NCI-H2227 treated with DMSO at 0.1 percent for 48 hours (cell line): ENCODE measurements around the gene OR51B4.
"Not testable (repeated sequence)": the region's sequence is repeated elsewhere in the genome, so short reads cannot be mapped to it uniquely, and the experiment has no call there.

Source experiments
- DNase-seq: peaks from one replicate; lab custom pipeline; 2025; lab: John Stamatoyannopoulos, UW

The OR51B4 gene, protein sequence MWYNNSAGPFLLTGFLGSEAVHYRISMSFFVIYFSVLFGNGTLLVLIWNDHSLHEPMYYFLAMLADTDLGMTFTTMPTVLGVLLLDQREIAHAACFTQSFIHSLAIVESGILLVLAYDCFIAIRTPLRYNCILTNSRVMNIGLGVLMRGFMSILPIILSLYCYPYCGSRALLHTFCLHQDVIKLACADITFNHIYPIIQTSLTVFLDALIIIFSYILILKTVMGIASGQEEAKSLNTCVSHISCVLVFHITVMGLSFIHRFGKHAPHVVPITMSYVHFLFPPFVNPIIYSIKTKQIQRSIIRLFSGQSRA

DNA sequence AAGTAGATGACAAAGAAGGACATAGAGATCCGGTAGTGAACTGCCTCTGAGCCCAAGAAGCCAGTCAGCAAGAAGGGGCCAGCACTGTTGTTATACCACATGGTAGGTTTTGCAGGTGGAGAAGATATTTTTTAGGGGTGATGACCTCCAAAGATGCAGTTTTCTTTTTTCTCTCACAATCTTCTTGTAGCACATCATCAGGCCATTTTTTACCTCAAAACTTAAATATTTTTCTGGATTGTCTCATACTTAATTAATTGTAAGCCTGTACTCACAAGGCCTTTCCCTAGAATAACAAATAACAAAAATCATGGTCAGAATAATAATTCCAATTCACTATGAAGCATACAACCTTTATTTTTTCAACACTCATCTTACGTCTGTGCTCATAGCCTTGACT, at the start of gene OR51B4:
Gene OR51B4, minus strand, starts transcription at position 101 of the 400 bp plus-strand sequence. Its CDS starts 0 bp downstream, at position 101.
- no peak for DNase-seq

DNA sequence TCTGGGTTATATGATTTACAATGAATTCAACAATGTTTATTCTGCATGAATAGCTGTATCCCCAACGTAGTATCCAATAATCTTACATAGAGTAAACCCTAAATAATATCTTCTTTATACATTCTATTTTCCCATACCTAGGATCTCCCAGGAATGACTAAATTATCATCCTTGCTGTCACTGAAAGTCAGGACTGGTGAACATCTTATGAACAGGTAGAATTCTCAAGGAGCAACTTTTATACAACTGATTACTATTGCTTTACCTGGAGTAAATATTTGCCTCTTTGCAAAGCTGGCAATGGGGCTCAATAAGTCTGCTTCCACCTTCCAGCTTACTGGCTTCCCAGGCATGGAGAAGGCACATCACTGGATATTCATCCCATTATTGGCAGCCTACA, 49.5 kb upstream of the OR51B4 start, which contains the start of gene OR51B6:
Gene OR51B6, plus strand, starts transcription at position 301 of the 400 bp plus-strand sequence. Its CDS starts 0 bp downstream, at position 301.
- no peak for DNase-seq

DNA sequence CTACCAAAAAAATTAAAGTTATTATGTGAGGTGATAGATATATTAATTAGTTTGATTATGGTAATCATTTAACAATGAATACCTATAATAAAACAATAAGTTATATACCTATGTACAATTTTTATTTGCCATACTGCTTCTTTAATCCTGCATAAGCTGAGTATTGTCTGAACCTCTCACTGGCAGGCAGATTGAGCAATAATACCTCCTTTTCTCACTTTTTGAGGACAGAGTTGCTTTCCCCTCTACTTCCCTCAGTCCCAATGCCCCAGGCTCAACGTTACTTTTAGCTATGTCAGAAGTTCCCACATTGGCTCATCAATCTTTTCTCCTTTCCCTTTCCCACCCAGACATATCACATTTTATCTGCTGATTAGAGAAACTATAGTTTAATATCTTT, 47.8 kb upstream of the OR51B4 start:
- no peak for DNase-seq

DNA sequence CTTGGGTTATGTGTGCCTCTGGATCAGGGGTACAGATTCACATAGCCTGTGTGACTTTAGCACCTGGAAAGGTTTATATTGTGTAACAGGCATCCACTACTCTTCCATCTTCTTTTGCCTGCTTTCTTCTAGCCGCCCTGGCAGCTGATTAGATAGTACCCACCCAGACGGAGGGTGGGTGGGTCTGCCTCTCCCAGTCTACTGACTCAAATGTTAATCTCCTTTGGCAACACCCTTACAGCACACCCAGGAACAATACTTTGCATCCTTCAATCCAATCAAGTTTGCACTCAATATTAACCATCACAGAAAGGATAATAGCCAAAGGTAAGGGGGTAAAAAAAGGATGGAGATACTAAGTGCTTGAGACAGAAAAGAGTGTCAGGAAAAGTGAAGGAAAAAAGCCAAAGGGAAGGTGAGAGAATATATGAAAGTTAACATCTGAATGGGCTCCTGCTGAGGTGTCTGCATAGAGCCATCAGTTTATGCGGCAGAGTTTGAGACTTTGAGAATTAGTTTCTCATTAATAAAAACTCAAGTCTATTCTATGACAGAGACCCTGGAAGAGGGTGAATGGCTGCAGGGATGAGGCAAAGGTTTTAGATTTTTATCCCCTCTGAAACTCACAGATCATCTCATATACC, 46.9 kb upstream of the OR51B4 start:
- DNase-seq = no peak

DNA sequence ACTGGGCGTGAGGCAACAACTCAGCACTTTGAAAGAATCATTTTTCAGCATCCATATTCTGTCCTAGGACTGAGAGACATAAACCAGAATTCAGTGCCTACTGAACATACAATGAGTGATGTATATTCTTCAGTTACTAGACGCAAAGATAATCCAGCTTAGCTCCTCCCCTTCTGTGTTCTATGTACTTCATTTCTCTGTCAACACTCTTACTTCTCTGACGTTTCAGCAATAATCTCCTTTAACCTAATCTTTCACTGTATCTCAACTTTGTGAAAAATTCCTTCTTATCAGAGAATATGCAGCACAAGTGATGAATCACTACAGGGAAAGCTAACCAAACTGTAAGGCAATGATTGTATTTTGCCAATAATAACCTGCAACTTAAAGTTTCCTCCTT, 44.1 kb upstream of the OR51B4 start:
- no peak for DNase-seq

DNA sequence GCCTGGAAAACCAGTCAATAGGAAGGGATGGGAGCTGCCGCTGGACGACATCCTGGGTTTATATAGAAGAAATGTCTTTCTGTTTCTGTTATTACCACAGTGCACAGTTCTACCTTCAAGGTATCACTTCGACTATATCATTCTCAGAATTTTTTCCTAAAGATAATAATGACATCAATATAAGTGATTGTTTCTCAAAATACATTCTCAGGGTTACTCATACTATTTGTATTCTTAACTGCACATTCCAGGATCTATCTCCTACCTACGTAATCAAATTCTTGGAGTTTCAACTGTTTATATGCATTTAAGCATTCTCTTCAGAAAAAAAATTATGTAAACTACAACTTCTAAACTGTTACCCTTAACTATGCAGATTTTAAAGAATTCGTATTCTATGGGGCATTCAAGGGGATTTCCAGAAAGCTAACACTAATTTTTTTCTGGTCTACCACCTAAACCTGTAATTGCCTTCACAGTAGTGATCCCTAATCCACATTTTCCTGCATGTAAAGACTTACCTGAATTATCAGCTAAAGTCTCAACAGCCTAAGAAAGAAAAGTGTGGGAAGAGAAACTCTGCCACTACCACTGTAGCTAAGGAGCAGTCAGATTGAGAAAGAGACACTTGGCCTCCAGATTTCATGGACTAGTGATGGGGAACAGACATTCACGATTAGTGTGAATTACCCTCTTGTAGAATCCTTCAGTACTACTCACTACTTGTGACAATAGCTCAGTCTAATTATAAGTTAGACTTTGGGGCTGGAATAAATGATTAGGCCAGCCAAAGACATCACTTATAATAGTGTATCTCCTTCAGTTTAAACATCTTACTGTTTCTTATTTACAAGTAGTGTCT, 42.0 kb upstream of the OR51B4 start, which contains the start of gene OR51B5:
Gene OR51B5, minus strand, starts transcription at position 51 of the 862 bp plus-strand sequence. Its CDS starts 0 bp downstream, at position 51.
- DNase-seq = no peak

DNA sequence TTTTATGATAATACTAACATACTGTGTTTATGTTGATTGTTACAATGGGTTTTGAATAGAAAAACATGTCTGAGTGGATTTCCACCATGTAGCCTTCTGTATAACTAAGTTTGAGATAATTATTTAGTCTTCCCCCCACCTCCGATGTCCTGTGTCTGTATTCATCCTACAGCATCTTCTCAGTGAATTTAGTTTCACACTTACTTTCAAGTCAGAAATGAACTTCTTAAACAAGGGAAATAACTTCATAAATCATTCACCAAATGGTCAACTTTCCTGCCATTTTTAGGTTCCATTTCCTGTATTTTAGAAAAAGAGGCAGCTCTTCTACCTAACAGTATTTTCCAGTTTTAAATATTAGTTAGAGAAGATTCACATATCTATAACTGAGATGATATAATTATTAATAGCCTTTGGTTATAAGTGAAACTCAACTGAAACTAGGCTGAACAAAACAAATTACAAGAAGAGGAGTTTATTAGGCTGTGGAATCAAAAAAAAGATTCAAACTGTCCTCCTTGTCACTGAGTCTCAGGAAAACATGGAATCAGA, 38.1 kb upstream of the OR51B4 start:
- no peak for DNase-seq

DNA sequence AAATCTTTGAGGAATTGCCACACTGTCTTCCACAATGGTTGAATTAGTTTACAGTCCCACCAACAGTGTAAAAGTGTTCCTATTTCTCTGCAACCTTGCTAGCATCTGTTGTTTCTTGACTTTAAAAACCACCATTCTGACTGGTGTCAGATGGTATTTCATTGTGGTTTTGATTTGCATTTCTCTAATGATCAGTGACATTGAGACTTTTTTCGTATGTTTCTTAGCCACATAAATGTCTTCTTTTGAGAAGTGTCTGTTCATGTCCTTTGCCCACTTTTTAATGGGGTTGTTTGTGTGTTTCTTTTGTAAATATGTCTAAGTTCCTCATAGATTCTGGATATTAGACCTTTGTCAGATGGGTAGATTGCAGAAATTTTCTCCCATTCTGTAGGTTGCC, 35.5 kb upstream of the OR51B4 start:
- DNase-seq = not testable (repeated sequence)

DNA sequence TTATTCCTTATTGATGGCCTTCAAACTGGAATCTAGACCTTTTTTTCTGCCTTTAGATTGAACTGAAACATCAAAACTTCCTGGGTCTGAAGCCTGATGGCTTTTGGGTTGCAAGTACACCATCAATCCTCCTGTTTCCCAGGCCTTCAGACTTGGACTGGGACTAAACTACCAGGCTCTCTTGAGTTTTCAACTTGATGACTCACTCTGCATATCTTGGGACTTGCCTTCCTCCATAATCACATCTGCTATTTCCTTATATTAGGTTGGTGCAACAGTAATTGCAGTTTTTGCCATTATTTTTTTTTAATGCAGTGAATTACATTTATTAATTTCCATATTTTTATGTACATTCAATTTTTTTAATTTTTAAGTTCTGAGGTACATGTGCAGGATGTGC, 34.6 kb upstream of the OR51B4 start:
- no peak for DNase-seq

DNA sequence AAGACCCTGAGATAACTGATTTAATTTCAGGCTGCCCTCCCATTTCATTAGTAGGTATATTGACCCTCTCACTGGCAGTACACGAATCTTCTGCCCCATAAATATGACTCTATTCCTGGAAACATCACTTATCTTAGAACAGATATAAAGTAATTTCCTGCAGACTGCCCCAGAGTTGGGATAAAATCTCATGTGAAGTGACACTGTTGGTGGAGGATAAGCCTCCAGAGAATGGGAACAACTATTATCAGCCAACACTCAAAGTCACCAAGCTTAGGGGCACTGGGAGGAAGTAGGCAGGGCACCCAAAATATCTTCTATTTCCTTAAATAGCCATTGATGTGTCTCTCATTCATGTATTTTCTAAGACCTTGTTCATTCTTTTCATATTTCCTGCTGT, 33.4 kb upstream of the OR51B4 start:
- no peak for DNase-seq

DNA sequence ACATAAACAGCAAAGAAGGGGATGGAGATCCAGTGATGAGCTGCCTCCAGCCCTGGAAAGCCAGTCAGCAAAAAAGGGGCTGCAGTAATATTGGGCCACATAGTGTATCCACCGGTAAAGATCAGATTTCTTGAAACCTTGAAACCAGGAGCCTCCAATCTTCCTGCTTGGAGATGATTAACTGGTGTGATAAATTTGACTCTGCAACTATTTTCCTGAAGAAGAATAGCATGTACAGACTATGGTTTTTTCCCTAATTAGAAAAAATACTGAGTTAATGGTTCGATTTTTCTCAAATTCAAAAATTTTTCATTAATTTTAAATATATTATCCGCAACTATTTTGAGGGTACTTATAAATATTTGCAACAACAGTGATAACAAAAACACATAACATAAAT, 22.5 kb upstream of the OR51B4 start, which contains the start of gene OR51B2:
Gene OR51B2, minus strand, starts transcription at position 101 of the 400 bp plus-strand sequence. Its CDS starts 0 bp downstream, at position 101.
- no peak for DNase-seq

DNA sequence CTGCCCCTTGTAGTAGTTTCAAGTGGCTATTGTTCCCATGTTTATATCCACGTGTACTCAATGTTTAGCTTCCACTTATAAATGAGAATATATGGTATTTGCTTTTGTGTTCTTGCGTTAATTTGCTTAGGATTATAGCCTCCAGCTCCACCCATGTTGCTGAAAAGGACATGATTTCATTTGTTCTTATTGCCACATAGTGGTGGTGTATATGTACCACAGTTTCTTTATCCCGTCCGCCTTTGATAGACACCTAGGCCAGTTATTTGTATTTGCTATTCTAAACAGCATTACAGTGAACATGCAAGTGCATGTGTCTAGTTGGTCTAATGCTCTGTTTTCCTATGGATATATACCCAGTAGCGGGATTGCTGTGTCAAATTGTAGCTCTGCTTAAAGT, 15.5 kb upstream of the OR51B4 start:
- DNase-seq = no peak

DNA sequence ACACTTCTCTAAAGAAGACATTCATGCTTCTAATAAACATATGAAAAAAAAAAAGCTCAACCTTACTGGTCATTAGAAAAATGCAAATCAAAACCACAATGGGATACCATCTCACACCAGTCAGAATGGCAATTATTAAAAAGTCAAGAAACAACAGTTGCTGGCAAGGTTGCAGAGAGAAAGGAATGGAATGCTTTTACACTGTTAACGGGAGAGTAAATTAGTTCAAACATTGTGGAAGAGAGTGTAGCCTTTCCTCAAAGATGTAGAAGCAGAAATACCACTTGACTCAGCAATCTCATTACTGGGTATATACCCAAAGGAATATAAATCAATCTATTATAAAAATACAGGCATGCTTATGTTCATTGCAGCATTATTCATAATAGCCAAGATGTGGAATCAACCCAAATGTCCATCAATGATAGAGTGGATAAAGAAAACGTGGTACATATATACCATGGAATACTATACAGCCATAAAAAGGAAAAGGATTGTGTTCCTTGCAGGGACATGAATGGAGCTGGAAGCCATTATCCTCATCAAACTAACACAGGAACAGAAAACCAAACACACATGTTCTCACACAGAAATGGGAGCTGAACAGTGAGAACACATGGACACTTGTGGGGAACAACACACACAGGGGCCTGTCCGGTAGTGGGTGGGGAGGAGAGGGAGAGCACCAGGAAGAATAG, 11.7 kb upstream of the OR51B4 start:
- not testable (repeated sequence) for DNase-seq

DNA sequence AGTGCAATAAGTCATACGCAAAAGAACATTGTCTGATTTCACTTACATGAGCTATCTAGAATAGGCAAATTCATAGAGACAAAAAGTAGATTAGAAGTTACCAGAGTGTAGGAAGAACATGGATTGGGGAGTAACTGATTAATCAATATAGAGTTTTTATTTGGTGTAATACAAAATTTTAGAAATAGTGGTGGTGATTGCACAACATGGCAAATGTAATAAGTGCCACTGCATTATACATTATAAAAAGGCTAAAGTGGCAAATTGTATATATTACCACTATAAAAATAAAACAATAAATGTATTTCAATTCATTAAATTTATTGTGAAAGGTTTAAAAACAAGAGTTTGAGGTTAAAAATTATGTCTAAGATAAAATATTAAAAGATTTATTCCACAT, 8.7 kb upstream of the OR51B4 start:
- no peak for DNase-seq

DNA sequence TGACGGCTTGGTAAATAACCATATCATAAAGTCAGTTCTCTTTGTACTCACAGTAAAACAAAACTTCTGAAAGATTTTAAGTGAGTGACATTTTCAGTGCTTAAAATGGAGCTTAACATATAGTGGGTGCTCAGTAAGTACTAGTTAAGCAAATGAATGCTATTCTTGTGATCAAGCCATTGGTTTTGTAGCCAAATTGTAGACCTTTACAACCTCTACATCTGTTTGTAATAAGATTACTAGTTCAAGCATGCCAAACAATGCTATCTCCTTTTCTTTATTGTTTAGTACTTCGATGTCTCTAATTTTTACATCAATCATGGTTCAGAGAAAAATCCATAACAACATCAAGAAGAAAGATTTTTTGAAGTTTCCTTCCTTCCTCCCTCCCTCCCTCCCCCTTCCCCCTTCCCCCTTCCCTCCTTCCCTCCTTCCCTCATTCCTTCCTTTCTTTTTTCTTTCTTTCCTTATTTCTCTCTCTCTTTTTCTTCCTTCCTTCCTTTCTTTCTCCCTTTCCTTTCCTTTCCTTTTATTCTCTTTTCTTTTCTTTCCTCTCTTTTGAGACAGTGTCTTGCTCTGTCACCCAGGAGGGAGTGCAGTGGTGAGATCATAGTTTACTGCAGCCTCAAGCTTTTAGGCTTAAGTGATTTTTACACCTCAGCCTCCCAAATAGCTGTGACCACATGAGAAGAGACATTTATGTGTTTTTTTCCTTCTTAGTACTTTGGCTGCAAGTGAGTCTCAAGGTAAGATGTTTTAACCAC, 5.7 kb upstream of the OR51B4 start:
- DNase-seq = no peak

DNA sequence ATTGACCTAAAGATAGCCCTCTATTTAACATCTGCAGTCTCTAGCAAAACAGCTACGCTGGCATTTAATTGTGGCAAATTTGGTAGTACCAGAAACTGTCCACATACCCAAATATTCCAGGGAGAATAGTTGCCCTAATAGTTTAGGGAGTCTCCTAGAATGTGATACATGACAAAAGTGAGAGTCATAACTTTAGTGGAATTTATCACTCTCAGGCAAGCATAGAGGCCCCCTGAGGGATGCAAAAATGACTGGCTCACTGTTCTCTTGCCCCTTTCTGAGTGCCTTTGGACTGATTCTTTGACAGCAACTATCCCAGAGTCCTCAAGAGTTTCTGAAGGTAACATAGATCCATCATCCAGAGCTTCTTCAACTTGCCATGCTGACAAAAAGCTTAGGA, 2.3 kb upstream of the OR51B4 start:
- no peak for DNase-seq

DNA sequence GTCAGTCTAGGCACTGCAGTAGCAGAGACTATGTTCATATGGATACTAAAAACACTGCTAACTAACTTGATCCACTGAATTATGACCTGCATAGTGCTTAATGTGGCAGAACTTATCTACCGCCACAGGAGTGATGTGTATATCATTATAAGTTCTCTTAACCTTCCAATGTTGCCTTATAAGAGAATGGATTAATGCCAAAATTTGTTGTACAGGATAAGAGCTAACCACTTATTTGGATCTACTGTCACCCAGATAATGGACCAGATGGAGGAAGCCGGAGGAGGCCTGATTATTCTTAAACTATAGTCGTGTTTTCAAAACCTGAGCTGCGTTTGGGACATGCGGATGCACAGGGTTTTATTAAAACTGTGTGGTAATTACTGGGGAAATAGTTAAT, 1.9 kb upstream of the OR51B4 start:
- no peak for DNase-seq

DNA sequence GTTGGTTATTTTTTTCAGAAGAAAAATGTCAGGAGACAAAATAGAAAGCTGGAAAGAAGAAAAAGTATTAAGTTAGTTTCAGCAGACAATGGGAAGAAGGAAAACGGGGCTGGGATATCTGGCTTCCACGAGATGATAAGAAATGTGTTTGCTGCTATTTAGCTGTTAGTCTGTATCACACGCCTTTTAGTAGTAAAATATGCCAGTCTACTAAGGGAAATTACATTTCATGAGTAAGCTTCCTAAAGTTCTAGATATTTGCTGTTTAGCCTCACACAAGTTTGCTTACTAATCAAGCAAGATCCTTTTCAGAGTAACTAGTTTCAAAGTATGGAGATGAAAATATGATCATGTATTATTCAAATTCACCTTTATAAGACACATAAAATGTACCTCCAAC, 1.5 kb downstream of the OR51B4 start:
- no peak for DNase-seq

DNA sequence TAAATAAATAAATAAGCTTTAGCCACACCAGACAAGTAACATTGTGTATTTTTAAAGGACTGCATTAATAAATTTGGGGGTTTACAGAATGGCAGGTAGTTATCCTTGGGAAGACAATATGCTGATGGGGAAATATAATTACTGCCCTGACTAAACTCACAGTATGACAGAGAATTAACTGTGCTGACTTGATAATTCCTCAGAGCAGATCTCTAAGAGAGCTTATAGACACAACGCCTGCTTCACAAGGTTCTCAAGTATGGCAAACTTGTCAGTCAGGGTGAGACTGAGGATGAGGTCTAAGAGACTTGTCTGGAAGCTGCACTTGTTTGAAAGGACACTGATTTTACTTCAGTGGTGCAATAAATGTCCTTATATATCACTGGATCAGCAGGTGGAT, 3.3 kb downstream of the OR51B4 start:
- no peak for DNase-seq

DNA sequence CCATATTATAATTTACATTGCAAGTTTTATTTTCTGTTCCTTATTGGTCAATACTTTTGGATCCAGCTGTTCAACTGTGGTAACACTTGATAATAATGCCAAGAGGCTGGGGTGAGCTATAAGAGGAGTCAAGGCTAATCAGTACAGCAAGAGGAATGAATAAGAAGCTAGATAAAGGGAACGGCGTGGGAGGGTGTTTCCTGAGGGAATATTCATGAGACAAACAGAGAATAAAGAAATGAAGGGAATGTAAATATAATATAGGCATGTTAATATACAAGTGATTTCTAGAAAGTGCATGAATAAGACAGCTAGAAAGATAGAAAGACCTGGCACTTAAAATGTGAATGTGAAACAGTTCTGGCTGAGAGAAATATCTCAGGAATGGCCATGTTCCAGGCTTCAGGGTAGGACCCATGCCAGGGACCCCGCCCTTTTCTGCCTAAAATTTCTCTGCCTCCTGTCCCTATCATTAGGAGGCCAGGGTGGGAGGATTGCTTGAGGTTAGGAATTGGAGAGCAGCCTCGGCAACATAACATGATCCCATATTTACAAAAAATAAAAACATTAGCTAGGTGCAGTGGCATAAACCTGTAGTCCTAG, 3.9 kb downstream of the OR51B4 start:
- DNase-seq = no peak
